ENCODE data around the gene HPCAL1.
"Not testable (repeated sequence)": the region's sequence is repeated elsewhere in the genome, so short reads cannot be mapped to it uniquely, and the experiment has no call there.

HPCAL1 gene

DNA sequence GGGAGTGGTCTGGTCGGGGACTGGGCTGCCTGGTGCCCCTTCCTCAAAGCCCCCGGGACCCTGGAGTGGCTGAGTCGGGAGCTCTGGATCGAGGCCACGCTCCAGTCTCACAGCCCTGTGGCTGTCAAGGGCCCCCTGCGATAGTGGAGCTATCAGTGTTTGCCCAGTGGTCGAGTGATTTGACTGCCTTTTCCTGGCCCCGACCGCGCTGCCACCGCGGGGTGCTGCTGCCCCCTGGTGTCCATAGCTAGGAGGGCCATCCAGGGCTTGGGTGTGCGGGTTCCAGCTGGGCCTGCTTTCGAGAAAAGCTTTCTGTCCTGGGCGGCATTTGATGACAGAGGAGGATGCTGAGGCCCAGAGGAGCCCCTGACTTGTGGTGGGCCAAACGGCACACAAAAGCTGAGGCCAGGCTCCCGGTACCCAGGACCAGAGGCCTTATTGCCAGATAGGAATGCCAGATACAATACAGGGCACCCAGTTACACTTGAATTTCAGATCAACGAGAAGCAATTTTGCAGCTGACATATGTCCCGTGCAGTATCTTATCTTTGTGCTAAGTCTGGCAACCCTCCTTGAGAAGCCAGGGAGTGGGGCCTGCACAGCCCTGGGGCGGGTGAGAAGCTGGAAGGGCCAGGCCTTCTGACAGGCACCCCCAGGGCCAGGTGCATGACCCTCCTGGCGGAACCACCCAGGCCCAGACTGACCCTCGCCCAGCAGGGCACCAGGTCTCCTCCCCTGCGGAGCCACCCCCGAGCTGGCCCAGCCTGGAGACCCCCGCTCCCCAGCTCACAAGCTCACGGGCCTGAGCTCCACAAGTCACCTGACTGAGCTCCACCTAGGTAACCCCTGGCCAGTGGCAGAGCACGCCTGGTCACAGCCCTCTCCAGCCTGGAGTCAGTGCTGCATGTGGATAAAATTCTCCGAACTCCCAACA is 132.4 kb downstream of the HPCAL1 start:
- DNase-seq (ENCODE audit: low read depth in 2 of 3, low spot score in 2 of 3) = peak; percentile 51 to 71 (median 61)

DNA sequence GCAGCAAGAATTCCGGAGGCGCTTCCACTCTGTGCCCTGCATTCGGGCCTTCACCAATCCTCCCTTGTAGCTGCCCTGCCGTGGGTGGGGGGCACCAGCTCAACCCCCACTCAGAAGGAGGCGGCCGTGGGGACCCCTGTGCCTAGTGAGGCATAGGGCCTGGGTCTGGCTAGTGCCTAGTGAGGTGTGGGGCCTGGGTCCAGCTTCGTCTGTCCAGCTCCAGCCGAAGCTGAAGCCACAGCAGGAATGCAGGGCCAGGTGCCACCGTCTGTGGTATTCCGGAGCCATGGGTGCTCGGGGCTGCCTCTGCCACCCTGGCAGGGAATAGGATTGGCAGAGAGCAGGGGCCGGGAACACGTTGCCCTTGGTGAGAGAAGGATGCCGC is 133.1 kb downstream of the HPCAL1 start:
- DNase-seq (ENCODE audit: low read depth in 2 of 3, low spot score in 2 of 3) = no peak

DNA sequence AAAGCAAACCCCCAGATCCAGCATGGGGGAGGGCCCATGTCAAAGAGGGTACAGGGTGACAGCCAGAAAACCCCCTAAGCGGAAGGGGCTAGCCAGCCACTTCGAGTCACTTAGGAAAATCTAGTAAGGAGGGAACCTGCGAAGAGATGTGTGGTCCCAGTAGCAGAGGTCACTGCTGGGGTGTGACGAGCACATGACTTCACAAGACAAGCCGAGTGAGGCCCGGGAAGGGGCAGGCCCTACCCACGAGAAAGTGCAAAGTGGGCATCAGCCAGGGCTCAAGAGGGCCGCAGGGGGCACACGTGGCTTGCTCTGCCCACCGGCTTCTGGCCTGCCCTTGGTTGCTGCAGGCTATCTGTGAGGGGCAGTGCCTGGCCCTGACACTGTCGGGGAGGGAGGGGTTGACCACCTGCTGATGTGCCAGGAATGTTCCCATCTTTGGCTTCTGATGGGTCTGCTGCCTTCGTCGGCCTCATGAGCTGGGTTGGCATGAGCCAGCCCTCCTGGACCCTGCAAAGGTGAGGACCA is 133.9 kb downstream of the HPCAL1 start:
- DNase-seq (ENCODE audit: low read depth in 2 of 3, low spot score in 2 of 3) = no peak

DNA sequence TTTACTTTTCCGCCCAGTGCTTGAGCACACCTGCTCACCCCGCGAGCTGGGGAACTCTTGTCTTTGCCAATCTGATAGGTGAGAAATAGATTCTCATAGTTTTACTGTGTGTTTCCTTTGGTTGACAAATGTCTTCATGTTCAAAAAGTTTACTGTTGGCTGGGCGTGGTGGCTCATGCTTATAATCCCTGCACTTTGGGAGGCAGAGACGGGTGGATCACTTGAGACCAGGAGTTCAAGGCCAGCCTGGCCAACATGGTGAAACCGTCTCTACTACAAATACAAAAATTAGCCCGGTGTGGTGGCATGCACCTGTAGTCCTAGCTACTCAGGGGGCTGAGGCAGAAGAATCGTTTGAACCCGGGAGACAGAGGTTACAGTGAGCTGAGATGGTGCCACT is 135.1 kb downstream of the HPCAL1 start:
- no peak for DNase-seq (ENCODE audit: low read depth in 2 of 3, low spot score in 2 of 3)

DNA sequence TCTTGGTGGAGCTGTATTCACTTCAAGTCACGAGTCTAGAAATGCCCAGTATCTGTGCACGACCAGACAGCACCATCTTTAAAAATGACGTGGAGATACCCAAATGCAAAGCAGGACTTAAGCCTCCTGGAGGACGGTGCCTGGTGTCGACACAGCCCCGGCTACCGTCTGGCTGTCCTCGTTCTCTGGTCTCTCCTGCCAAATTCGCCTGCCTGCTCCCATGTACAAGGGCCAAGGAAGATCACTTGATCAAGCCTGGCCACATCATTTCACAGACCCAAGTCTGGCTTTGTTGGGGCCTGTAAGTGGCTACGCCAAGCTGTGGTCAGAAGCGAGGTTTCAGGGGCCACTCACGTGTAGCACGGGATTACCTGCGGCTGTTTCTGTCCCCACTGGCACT is 136.0 kb downstream of the HPCAL1 start:
- no peak for DNase-seq (ENCODE audit: low read depth in 2 of 3, low spot score in 2 of 3)

DNA sequence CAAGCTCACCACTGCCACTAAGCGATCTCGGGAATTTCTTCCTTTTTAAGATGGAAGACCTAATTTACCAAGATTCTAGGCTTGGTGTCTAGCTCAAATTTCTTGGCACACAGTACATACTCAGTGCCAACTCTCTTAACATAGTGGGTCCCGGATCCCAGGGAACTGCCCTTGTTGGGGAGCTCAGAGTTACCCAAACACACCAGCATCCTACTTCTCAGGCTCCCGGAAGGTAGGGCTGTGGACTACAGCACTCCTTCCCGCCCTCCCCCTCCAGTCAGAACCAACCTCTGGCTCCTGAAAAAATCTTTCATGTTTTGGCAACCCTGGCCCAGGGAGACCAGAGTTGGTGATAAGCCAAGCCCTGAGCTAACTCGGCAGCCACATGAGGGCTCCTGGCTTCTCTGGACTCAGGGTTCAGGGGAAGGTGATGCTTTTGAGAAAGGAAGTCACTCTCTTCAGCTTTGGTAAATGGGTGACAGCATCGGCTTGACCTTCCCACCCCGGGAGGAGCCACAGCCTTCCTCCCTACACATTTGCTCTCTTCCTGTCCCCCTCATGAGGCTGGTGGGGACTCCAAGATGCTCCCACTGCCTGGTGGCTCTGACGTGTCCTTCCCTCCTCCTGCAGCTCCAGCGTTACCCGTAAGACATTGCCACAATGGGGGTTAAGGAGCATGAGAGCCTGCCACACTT is 136.6 kb downstream of the HPCAL1 start:
- DNase-seq (ENCODE audit: low read depth in 2 of 3, low spot score in 2 of 3) = no peak

DNA sequence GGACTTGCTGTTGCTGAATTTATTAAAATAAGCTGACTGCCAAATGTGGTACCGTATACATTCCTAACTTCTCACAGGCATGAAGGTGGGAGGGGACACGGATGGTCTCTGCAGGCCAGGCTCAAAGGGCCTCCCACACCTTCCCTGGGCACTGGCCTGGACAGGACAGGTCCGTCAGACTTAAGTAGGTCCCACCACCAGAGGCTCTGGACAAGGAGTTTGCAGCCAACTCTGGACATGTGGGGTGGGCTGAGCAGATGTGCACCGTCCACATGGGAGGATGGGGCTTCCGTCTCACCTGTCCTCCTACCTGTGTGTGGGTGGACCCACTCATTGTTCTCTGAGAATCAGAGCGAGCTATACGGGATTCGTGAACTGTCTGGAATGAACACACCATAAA is 137.3 kb downstream of the HPCAL1 start:
- DNase-seq (ENCODE audit: low read depth in 2 of 3, low spot score in 2 of 3) = no peak

DNA sequence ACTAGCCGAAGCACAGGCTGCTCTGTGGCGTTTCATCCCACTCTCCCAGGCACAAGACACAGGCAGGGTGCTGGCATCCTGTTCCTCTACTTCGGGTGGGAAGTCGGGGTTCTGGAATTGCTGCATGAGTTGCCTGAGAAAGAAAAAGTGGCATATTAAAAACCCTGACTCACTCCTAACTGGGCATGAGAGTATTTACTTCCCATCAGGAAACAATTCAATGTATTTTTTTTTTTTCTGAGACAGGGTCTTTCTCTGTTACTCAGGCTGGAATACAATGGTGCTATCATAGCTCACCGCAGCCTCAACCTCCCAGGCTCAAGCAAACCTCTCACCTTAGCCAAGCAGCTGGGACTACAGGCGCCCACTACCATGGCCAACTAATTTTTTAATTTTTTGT is 138.0 kb downstream of the HPCAL1 start:
- DNase-seq (ENCODE audit: low read depth in 2 of 3, low spot score in 2 of 3) = no peak

DNA sequence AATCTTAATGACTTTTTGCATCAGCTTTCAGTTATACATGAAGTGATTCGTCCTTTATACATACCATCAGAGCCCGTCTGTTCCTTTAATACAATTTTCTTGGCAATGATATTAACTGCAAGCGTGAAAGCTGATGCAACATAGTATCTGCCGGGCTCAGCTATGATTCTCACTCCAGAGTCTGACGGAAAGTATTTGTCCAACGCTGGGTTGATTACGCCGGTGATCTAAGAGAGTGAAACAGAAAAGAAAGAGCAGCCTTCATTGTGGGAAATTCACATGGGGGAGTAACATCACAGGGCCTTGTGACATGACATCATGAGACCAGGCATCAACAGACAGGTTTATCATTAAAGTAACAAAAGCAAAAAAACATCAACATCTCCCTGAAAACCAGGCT is 139.2 kb downstream of the HPCAL1 start:
- no peak for DNase-seq (ENCODE audit: low read depth in 2 of 3, low spot score in 2 of 3)

DNA sequence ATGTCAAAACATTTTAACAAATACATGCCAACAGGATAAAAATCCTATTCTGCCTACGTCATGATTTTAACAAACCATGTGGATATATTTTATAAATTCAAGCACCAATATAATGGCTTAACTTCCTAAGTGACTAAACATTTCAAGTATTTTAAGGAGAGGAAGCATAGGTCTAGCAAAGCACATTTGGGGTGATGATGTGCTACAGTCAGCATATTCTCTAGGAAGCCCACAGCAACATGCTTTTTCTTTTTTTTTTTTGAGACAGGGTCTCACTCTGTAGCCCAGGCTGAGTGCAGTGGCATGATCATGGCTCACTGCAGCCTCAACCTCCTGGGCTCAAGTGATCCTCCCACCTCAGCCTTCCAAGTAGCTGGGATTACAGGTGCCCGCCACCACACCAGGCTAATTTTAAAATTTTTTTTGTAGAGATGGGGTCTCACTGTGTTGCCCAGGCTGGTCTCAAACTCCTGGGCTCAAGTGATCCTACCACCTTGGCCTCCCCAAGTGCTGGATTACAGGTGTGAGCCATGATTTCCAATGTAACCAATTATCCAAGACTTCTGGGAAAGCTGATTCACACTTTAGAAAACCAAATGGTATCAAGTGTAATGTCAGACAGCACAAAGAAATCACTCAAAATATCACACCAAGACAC is 139.9 kb downstream of the HPCAL1 start:
- not testable (repeated sequence) for DNase-seq (ENCODE audit: low read depth in 2 of 3, low spot score in 2 of 3)

DNA sequence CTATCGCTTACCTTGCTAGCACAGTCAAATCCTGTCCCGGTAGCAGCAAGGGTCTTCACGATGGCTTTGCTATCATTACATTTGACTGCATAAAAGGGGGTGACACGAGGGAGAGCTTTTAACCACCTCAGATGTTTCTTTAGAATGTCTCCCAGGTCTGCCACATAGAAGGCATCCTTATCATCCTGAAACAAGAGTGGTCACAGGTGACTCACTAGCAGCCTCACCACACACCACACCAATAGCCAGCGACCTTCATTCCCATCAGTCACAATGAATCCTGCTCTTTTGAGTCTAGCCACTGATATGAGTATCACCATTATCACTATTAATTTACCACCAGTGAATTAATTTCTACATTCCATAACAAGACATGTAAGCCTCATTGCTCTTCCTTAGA is 141.8 kb downstream of the HPCAL1 start:
- peak in 1 of 3 experiments; percentile 36 for DNase-seq (ENCODE audit: low read depth in 2 of 3, low spot score in 2 of 3)

DNA sequence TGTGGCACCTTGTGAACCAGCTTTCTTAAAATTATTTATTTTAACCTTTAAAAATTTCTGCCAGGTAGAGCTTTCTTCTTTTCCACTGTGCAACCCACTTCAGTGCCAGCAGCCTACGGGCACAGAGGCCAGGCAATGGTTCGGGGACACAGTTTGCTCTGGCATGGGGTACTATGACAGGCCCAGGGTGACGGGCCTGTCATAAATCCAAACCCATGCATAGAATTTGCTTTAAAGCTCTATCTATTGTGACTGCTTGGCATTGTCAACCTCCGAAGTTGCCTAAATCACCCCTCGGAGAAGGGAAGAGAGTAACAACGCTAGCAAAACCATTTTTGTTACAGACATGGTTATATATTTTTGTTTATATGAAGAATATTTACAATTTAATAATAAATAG is 143.9 kb downstream of the HPCAL1 start:
- no peak for DNase-seq (ENCODE audit: low read depth in 2 of 3, low spot score in 2 of 3)

DNA sequence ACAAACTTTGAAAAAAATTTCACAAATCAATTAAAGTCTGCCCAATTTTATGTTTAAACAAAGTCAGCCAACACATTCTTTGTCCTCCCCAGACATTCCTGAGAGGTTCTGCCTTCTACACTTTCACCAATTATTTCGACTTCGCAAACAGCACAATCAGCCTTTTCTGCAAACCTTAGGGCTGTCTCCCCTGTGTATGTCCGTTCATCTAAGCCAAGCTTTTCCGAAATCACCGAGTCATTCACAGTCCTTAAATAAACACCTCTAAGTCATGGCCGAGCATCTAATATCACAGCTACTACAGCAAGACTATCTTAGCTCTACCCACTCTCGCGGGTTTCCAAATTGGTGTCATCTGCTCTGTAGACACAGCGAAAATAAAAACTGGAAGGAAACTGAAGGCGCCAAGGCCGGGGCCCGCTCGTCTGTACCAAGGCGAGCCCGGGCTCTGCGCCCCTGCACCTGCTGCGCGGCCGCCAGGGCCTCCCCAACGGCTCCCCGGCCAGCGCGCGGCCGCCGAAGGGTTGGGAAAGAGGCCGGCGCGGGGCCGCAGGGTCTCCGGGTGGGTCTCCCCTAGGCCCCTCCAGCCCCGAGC is 144.7 kb downstream of the HPCAL1 start:
- no peak for DNase-seq (ENCODE audit: low read depth in 2 of 3, low spot score in 2 of 3)

DNA sequence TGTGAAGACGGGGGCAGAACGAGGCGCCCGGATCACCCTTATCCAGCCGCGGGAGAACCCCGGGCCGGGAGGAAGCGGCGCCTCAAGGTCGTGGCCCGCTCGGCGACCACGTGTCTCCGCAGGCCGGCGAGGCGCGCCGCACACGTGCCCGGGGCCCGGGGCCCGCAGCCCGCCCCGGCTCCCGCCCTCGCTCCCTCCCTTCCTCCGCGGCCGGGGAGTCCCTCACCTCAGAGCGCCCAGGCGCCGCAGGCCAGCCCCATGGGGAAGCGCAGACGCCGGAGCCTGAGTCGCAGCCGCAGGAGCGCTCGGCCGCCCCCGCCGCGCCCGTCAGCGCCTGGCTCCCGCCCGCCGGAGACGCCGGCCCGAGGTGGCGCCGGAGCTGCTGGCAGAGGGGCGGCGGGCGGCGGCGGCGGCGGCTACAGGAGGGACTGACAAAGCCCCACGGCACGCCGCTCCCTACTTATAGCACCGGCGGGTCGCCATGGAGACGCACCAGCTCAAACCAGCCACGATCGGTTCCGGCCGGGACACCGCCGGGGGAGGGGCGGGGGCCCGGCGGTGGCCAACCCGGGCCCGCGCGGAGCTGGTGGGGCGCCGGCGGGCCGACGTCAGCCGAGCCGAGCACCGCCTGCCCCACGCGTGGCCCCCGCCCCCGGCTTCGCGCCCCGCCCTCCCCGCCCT is 145.3 kb downstream of the HPCAL1 start, which contains the start of gene ODC1:
TSS of gene ODC1 (minus strand) at position 433 of the 681 bp plus-strand sequence. CDS start 3,295 bp downstream, outside the sequence.
- peak; percentile 94 to 97 (median 96) for DNase-seq (ENCODE audit: low read depth in 2 of 3, low spot score in 2 of 3)

DNA sequence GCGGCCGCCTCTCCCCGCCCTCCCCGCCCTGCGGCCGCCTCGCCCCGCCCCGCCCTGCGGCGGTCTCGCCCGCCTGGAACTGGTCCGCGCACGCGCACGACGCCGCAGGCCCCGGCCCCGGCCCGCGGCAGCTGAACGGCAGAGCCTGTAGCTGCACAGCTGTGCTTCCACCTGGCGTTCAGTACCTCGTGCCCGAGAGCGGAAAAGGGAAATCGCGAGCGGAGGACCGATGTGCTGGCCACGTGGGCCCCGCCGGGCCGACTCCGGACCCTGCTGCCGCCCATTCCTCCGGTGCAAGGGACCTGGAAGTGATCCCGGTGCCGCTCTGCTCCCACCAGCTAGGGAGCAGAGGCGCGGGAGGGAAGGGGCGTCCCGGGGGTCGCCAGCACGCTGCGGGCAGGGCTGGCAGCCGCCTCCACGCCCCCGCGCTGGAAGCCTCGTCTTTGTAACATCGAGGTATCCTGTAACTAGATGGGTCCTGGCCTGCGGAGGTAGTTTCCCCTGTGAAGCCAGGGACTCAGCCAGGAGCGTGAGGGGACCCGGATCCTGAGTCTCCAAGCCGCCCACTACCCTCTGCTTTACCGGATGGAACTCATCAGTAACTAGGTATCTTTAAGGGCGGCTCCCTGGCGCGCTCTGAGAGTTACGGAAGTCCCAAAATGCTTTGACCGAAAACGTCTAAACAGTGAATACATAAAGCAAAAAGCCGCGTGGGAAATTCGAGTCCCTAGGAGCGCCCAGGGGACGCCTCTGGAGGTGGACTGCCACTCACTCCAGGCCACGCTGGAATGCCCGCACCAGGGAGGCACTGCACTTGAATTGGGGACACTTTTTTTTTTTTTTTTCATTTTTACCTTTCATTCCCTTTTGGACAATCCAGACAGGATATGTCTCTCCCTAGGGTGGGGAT is 146.1 kb downstream of the HPCAL1 start:
- DNase-seq (ENCODE audit: low read depth in 2 of 3, low spot score in 2 of 3) = peak; percentile 76 to 93 (median 85)

DNA sequence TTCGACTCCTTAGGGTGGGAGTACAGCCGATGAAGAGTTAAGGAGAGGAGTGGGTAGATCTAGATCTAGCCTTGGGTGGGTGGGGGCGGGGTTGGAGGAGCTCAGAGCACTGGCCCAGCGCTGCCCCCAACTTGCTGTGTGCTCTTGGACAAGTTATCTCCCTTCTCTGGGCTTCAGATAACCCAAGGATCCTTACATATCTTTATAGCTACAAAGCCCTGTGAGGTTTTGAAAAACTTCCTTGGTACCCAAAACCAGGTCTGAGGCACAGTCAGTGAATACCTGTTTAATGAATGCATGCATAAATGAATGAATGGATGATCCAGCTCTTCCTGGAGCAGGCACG is 146.8 kb downstream of the HPCAL1 start:
- DNase-seq (ENCODE audit: low read depth in 2 of 3, low spot score in 2 of 3) = no peak

DNA sequence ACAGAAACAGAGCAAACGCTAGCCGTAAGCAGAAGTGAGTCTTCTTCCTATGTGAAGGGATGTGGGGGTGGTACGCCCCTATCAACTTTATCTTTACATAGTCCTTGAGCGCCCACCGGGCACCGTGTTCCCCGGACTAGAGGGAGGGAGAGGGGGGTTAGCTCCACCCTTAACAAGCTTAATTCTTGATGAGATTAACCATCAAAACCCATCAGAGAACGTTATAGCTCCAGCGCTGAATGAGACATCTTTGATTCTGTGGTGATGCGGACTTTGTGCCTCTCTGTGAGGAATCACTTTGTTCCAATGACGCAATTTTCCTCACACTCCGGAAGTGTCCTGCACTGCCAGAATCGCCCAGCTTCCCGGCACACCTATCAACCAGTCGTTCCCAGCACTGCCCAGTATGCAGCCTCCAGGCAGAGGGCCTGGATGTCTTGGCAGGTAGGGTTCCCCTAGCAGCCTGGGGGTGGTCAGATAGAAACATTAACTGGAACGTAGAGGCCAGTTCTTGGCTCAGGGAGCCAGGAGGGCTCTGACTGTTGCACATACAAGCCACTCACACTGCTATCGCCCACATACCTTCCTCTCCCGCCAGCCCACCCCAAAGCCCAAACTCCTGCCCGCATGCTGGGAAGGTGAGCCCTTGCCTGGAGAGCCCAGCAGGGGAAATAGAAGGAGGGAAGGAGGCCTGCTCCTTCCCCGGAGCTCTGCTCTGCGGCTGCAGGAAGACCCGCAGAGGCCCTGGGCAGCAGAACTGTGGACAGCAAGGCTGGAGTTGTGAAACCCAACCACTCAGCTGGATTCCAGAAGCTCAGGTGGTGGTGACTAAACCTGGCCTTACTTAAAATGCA is 147.4 kb downstream of the HPCAL1 start:
- DNase-seq (ENCODE audit: low read depth in 2 of 3, low spot score in 2 of 3) = no peak

DNA sequence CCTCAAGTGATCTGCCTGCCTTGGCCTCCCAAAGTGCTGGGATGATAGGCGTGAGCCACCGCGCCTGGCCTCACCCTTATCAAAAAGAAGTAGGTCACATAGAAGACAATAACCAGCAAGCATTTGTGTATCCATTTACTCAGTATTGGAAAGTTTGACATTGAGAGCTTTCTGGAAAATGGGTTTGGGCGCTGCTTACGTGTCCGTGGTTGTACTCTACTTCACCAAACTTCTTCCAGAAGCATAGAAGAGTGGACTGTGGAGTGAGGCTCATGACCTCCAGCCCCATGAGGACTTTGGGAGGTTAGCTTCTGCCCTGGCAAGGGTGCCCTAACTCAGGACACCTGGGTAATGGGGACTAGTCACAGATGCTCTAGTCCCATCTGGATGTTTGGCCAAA is 149.1 kb downstream of the HPCAL1 start:
- DNase-seq (ENCODE audit: low read depth in 2 of 3, low spot score in 2 of 3) = no peak

DNA sequence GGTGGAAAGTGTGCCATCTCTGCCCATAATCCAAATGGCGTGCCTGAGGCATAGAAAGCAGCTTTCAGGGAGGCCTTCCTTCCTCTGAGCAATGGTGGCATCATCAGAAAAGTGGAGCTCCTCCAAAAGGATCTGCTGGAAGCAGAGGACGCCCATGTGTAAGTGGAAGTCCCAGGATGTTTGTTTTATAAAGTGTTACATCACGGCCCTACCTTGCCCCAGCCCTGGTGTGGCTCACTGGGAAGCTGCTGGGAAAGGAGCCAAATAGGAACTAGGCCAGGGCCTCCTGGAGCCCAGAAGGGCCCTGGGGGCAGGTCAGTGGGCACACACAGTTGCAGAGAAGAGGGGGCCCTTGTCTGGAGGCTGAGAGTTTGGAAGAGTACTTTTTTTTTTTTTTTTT is 149.6 kb downstream of the HPCAL1 start:
- DNase-seq (ENCODE audit: low read depth in 2 of 3, low spot score in 2 of 3) = no peak

Measured in activated CD8-positive, alpha-beta memory T cell treated with anti-CD3 and anti-CD28 coated beads for 48 hours (primary cell).